PFSK-1 (cell line): ENCODE data around the gene UVRAG.

Source experiments
- POLR2AphosphoS5 ChIP-seq: IDR thresholded peaks from 2 replicates; pipeline ENCODE4 v1.6.1; 2012; ENCODE audit warnings: low read depth, mild to moderate bottlenecking, control low read depth, low read length, moderate library complexity
- TAF1 ChIP-seq: IDR thresholded peaks from 2 replicates; pipeline ENCODE4 v1.6.1; 2012; ENCODE audit warnings: low read length, control low read depth, borderline replicate concordance; ENCODE audit not compliant: insufficient read depth

DNA sequence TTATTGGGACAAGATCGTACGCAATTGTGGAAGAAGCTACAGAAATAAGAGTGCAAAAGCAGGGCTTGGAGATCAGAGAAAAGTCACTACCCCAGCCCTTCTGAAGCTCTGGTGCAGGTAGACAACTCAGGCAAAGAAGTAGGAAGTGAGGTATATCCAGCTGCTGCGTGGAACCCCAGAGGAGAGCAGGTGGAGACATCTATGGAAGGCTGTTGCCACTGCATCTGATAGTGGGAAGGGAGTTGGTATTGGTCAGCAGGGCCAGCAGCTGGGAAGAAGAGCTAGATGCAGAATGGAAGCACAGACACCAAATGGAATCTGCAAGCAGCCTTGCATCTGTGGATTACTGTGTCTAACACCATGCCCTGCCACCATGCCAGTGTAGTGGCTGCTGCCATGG lies 226.2 kb downstream of the UVRAG start:
- TF ChIP-seq POLR2AphosphoS5 (no peak), TAF1 (no peak)
